Liver (tissue), 3 donors: Measurements from ENCODE around the gene LMOD2.

ENCODE experiments used
- SP1 ChIP-seq: IDR thresholded peaks from 2 replicates; pipeline ENCODE4 v1.6.1; 2018; ENCODE audit warnings: antibody characterized with exemption, mild to moderate bottlenecking
- TAF1 ChIP-seq: conservative IDR thresholded peaks from 2 replicates; pipeline ENCODE4 v1.6.1; 2016; ENCODE audit warnings: antibody characterized with exemption, mild to moderate bottlenecking
- TF ChIP-seq, protein P1 (sequence below): fragments of 150-350 bp; IDR thresholded peaks from 2 replicates; pipeline ENCODE4 v1.5.1; 2017; ENCODE audit warnings: improper control_type of control experiment, low read depth, low read length; ENCODE audit not compliant: missing input control
- donor health status: healthy.
- donor health status: healthy.

DNA sequence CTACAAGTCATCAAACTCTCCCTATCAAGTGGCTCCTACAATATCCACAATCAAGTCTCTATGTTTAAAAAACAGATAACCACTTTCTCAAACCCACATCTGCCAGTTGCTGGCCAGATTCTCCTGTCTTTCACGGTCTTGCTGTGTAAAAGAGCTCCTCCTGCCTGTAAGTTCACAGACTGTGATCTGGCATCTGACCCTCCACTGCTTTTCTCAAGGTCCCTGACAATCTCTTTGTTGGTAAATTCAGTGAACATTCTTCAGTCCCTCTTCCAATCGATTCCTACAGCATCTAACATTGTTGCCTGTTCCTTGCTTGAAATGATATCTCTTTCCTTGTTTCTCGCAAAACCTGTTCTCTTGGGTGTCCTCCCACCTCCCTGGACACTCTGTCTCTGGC lies 18.5 kb upstream of the LMOD2 start:
- TF ChIP-seq, protein P1, sequence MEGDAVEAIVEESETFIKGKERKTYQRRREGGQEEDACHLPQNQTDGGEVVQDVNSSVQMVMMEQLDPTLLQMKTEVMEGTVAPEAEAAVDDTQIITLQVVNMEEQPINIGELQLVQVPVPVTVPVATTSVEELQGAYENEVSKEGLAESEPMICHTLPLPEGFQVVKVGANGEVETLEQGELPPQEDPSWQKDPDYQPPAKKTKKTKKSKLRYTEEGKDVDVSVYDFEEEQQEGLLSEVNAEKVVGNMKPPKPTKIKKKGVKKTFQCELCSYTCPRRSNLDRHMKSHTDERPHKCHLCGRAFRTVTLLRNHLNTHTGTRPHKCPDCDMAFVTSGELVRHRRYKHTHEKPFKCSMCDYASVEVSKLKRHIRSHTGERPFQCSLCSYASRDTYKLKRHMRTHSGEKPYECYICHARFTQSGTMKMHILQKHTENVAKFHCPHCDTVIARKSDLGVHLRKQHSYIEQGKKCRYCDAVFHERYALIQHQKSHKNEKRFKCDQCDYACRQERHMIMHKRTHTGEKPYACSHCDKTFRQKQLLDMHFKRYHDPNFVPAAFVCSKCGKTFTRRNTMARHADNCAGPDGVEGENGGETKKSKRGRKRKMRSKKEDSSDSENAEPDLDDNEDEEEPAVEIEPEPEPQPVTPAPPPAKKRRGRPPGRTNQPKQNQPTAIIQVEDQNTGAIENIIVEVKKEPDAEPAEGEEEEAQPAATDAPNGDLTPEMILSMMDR: no peak
- TF ChIP-seq SP1 (no peak), TAF1 (no peak)
